IMR-90 (cell line): ENCODE data around the gene MS4A15.

Experiments used
- BHLHE40 ChIP-seq: fragments of 150-350 bp; IDR thresholded peaks from 2 replicates; pipeline ENCODE4 v1.6.1; 2016; ENCODE audit warnings: mild to moderate bottlenecking, low read depth, low read length
- CTCF ChIP-seq: conservative IDR thresholded peaks from 2 replicates; pipeline ENCODE4 v1.5.1; 2012; ENCODE audit warnings: mild to moderate bottlenecking, low read depth, low read length, improper control_type of control experiment
- MXI1 ChIP-seq: IDR thresholded peaks from 2 replicates; pipeline ENCODE4 v1.6.1; 2012; ENCODE audit warnings: low read depth, mild to moderate bottlenecking, low read length, moderate library complexity, borderline replicate concordance
- POLR2A ChIP-seq: IDR thresholded peaks from 2 replicates; pipeline ENCODE4 v1.6.1; 2012; ENCODE audit warnings: mild to moderate bottlenecking, low read depth, low read length
- RAD21 ChIP-seq: IDR thresholded peaks from 2 replicates; pipeline ENCODE4 v1.6.1; 2012; ENCODE audit warnings: low read length, improper control_type of control experiment
- RCOR1 ChIP-seq: IDR thresholded peaks from 2 replicates; pipeline ENCODE4 v1.6.1; 2012; ENCODE audit warnings: mild to moderate bottlenecking, low read length, improper control_type of control experiment; ENCODE audit not compliant: insufficient replicate concordance
- SMC3 ChIP-seq: fragments of 150-350 bp; IDR thresholded peaks from 2 replicates; pipeline ENCODE4 v1.6.1; 2016; ENCODE audit warnings: low read depth, mild to moderate bottlenecking, antibody characterized with exemption, low read length, moderate library complexity

DNA sequence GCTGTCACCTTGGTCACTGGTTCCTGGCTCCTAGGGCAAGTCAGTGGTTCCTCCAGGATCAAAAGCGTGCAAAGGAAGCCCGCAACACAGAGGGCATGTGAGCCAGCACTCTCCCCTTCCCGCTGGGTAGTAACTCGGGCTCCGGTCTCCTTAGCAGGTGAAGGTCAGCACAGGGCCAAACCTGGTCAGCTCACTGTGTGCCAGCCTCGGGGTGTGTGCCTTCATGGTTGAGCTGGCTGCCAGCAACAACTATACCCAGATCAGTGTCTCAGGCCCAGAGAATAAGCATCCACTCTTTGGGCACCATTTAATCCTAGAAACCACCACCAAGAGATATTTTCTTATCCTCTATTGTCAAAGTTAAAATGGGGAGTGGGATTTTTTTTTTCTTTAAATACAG is 69.1 kb downstream of the MS4A15 start:
- TF ChIP-seq SMC3 = no peak
- TF ChIP-seq CTCF = no peak
- no peak for TF ChIP-seq POLR2A
- no peak for TF ChIP-seq MXI1
- TF ChIP-seq RCOR1 = no peak
- no peak for TF ChIP-seq BHLHE40
- TF ChIP-seq RAD21 = no peak
